ENCODE results near the gene FXR2. TPM values are rescaled to one million over a fixed set of nuclear protein-coding genes. Genes with fewer than 3 reads are reported as not detected.

FXR2 gene
- total RNA-seq, 1 experiment from 2014 or later: 49.7 TPM

DNA sequence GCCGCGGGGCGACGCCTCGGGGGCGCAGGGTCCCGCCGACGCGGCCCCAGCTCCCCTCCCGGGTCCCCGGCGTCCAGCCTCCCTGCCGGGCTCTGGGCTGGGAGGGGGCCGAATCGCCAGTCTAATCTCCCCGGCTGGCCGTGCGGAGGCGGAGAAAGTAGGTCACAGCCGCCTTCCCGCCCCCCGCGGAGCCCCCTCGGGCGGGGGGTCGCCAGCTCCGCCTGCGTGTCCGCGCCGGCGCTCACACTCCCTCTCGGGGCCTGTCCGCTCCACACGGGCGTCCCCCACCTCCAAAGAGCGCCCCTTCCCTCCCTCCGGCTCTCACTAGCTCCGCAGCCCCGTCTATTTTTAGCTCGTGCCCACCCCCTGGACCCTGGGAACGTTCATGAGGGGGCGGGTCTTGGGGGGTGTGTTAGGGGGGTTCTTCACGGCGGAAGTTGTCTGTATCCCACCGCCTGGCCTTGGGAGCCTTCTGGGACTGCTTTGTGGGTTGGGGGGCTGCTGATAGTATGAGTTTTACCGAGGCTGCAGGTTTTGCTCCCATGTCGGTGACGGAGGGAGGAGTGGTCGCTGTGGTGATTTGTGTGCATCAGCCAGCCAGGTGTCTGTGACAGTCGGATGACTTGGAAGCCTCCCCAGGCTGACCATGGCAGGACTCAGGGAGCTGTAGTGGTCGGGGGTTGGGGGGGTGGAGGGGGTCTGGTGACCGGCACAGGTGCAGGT, 37.1 kb upstream of the FXR2 start:
- H3K79me2 ChIP-seq (ENCODE audit: insufficient read depth, low read length): no peaks in the 10 kb centered on the region
- H3K4me3 ChIP-seq (replicated peaks in 1 of 2; ENCODE audit: low read depth in 1 of 2, low read length in 2 of 2): no peak overlapping the region
- no peaks in the 10 kb centered on the region for H3K9me3 ChIP-seq (ENCODE audit: control insufficient read depth in 1 of 2, insufficient read depth in 1 of 2, low read depth in 1 of 2, low read length in 2 of 2)
- BruUV-seq (replicated peaks): no TSS peak
- peaks cover under 1 to 1% of the 10 kb centered on the region in 2 experiments; a peak in 3 of 4 replicates for H3K4me1 ChIP-seq (ENCODE audit: control insufficient read depth in 1 of 2, insufficient read depth in 2 of 2, low read length in 2 of 2)
- ATAC-seq: no peak
- ChIA-PET RAD21 (ENCODE audit: low non-redundant PET in 1 of 2, low total read pairs in 2 of 2, uncharacterized antibody in 2 of 2, unreplicated experiment in 2 of 2) (no interaction called here), CTCF (no interaction called here), POLR2A (interaction anchor here (1.0 kb wide), 1 partner anchor 35 kb away, joined by 3 read pairs; the partner anchor contains the start of gene TP53)
- DNase-seq (ENCODE audit: low read depth, low spot score): no peak
- no peak overlapping the region for H2AFZ ChIP-seq (ENCODE audit: low read depth, low read length, poor library complexity, severe bottlenecking)
- H4K20me1 ChIP-seq (ENCODE audit: insufficient read depth): no peaks in the 10 kb centered on the region
- no peak for TF ChIP-seq SIN3A (IDR thresholded peaks at IDR 0.05; ENCODE audit: low read depth)
- TF ChIP-seq, protein P1, sequence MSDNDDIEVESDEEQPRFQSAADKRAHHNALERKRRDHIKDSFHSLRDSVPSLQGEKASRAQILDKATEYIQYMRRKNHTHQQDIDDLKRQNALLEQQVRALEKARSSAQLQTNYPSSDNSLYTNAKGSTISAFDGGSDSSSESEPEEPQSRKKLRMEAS (IDR thresholded peaks at IDR 0.05): no peak
- no peak for TF ChIP-seq EZH2 (IDR thresholded peaks at IDR 0.05)
- TF ChIP-seq SRF (IDR thresholded peaks at IDR 0.05; ENCODE audit: low read depth): no peak
- TF ChIP-seq CEBPB (IDR thresholded peaks at IDR 0.05; ENCODE audit: low read depth): no peak
- TF ChIP-seq, protein P2, sequence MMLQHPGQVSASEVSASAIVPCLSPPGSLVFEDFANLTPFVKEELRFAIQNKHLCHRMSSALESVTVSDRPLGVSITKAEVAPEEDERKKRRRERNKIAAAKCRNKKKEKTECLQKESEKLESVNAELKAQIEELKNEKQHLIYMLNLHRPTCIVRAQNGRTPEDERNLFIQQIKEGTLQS (IDR thresholded peaks at IDR 0.05): no peak
- TF ChIP-seq TCF7L2 (IDR thresholded peaks at IDR 0.05; ENCODE audit: borderline replicate concordance, extremely low read depth, insufficient read depth, insufficient read length): no peak
- TF ChIP-seq SP1 (IDR thresholded peaks at IDR 0.05; ENCODE audit: low read depth): no peak
- TF ChIP-seq, protein P3, sequence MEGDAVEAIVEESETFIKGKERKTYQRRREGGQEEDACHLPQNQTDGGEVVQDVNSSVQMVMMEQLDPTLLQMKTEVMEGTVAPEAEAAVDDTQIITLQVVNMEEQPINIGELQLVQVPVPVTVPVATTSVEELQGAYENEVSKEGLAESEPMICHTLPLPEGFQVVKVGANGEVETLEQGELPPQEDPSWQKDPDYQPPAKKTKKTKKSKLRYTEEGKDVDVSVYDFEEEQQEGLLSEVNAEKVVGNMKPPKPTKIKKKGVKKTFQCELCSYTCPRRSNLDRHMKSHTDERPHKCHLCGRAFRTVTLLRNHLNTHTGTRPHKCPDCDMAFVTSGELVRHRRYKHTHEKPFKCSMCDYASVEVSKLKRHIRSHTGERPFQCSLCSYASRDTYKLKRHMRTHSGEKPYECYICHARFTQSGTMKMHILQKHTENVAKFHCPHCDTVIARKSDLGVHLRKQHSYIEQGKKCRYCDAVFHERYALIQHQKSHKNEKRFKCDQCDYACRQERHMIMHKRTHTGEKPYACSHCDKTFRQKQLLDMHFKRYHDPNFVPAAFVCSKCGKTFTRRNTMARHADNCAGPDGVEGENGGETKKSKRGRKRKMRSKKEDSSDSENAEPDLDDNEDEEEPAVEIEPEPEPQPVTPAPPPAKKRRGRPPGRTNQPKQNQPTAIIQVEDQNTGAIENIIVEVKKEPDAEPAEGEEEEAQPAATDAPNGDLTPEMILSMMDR (IDR thresholded peaks at IDR 0.05 in 2 of 3, conservative IDR thresholded peaks at IDR 0.05 in 1 of 3; ENCODE audit: borderline replicate concordance in 1 of 3, insufficient read depth in 1 of 3, low read depth in 2 of 3, low read length in 2 of 3): no peak
- no peak for TF ChIP-seq YY1 (IDR thresholded peaks at IDR 0.05; ENCODE audit: extremely low read depth, insufficient replicate concordance, low read depth, low read length)
- TF ChIP-seq POLR2AphosphoS5 (IDR thresholded peaks at IDR 0.05; ENCODE audit: low read depth, low read length): no peak
- TF ChIP-seq CBX3 (IDR thresholded peaks at IDR 0.05; ENCODE audit: low read depth): no peak
- TF ChIP-seq FOSL1 (IDR thresholded peaks at IDR 0.05; ENCODE audit: low read depth): no peak
- TF ChIP-seq ELF1 (IDR thresholded peaks at IDR 0.05; ENCODE audit: borderline replicate concordance, low read depth): no peak
- TF ChIP-seq ZNF274 (IDR thresholded peaks at IDR 0.05; ENCODE audit: low read depth, low read length): no peak
- no peak for TF ChIP-seq RAD21 (IDR thresholded peaks at IDR 0.05; ENCODE audit: low read depth)
- TF ChIP-seq ZFX (IDR thresholded peaks at IDR 0.05): no peak
- intact Hi-C loops (cut with micrococcal nuclease): no loop called here
- no peaks in the 10 kb centered on the region; the same call in 1 of the 2 replicates for H3K27me3 ChIP-seq (ENCODE audit: insufficient read depth, low read length)
- H3K9me2 ChIP-seq (ENCODE audit: insufficient read depth): no peaks in the 10 kb centered on the region
- no peaks in the 10 kb centered on the region for H3K36me3 ChIP-seq (ENCODE audit: control insufficient read depth in 1 of 2, insufficient read depth in 2 of 2, low read length in 2 of 2)
- H3K4me2 ChIP-seq (ENCODE audit: low read length): no peak overlapping the region
- H3K9ac ChIP-seq (ENCODE audit: low read length): no peak overlapping the region
- H3K27ac ChIP-seq (ENCODE audit: low read depth, low read length): no peak overlapping the region
